GM21723 (cell line): ENCODE results near the gene STK36.
"Not testable (repeated sequence)": the region's sequence is repeated elsewhere in the genome, so short reads cannot be mapped to it uniquely, and the experiment has no call there.

ENCODE experiments used
- ATAC-seq: cut with Tn5 transposase; IDR thresholded peaks from one replicate; pipeline ENCODE4 v1.9.1; 2021; ENCODE audit warnings: mild to moderate bottlenecking, moderate library complexity; ENCODE audit not compliant: unreplicated experiment

Gene STK36

GRCh38 chr2:218662827-218663226, 9.1 kb upstream of the STK36 start:
- no peak for ATAC-seq

- no peak for ATAC-seq
Observed at GRCh38 chr2:218663901-218664300, 8.0 kb upstream of the STK36 start.

- no peak for ATAC-seq
Observed at GRCh38 chr2:218664653-218665052, 7.2 kb upstream of the STK36 start.

- no peak for ATAC-seq
Observed at GRCh38 chr2:218671097-218671653, 711 bp upstream of the STK36 start.

- ATAC-seq: no peak
Observed at GRCh38 chr2:218679119-218679518, 7.2 kb downstream of the STK36 start.

- ATAC-seq: no peak
Observed at GRCh38 chr2:218680061-218680460, 8.2 kb downstream of the STK36 start.

GRCh38 chr2:218687400-218688060, 15.6 kb downstream of the STK36 start:
- ATAC-seq: not testable (repeated sequence)

GRCh38 chr2:218691234-218691633, 19.3 kb downstream of the STK36 start:
- no peak for ATAC-seq

- no peak for ATAC-seq
Observed at GRCh38 chr2:218694405-218695145, 22.7 kb downstream of the STK36 start.

- ATAC-seq: no peak
Observed at GRCh38 chr2:218698885-218699284, 27.0 kb downstream of the STK36 start.

GRCh38 chr2:218701806-218702205, 29.9 kb downstream of the STK36 start:
- ATAC-seq: no peak

- ATAC-seq: no peak
Observed at GRCh38 chr2:218703341-218703740, 31.5 kb downstream of the STK36 start.

- ATAC-seq: no peak
Observed at GRCh38 chr2:218708086-218708485, 36.2 kb downstream of the STK36 start.

- no peak for ATAC-seq
Observed at GRCh38 chr2:218709908-218710307, 38.0 kb downstream of the STK36 start.

GRCh38 chr2:218710334-218710686, 38.4 kb downstream of the STK36 start:
- ATAC-seq: no peak

- peak; percentile 94 for ATAC-seq
Observed at GRCh38 chr2:218710687-218711549, 39.0 kb downstream of the STK36 start, which contains the start of gene TTLL4. TTLL4 (plus strand) TSS chr2:218710835; CDS start chr2:218737677, 26,842 bp downstream.

GRCh38 chr2:218711550-218711929, 39.7 kb downstream of the STK36 start:
- no peak for ATAC-seq

GRCh38 chr2:218713922-218714321, 42.0 kb downstream of the STK36 start:
- ATAC-seq: no peak

- ATAC-seq: no peak
Observed at GRCh38 chr2:218716070-218716469, 44.2 kb downstream of the STK36 start.

- ATAC-seq: no peak
Observed at GRCh38 chr2:218717262-218717661, 45.4 kb downstream of the STK36 start.

GRCh38 chr2:218718058-218718457, 46.2 kb downstream of the STK36 start:
- no peak for ATAC-seq
